Activated CD4-positive, alpha-beta T cell treated with anti-CD3 and anti-CD28 coated beads, Interleukin-2, amount 10 ng/mL, durations not matched to agents 7 days and 5 days (primary cell): ENCODE measurements around the gene FKBP5. TPM values are rescaled to one million over a fixed set of nuclear protein-coding genes. Genes with fewer than 3 reads are reported as not detected.
"Not testable (repeated sequence)": the region's sequence is repeated elsewhere in the genome, so short reads cannot be mapped to it uniquely, and the experiment has no call there.

Experiments used
- CTCF ChIA-PET: fragments of 350-600 bp; sonication (Branson Sonifier 250); formaldehyde crosslinking; loops from one replicate; lab custom pipeline; 2021; ENCODE audit warnings: antibody characterized with exemption; lab: Charles Lee
- POLR2A ChIA-PET: fragments of 350-600 bp; sonication (Branson Sonifier 250); formaldehyde crosslinking; loops from one replicate; lab custom pipeline; 2021; ENCODE audit warnings: antibody characterized with exemption; lab: Charles Lee
- DNase-seq: peaks from one replicate; pipeline ENCODE4 v3.0.0-alpha.2; 2020
- H3K27ac Mint-ChIP-seq: one replicate; pipeline ENCODE4 v1.8.0; 2021; ENCODE audit warnings: mild to moderate bottlenecking, moderate library complexity, mixed read lengths
- H3K27me3 Mint-ChIP-seq: one replicate; pipeline ENCODE4 v1.8.0; 2021; ENCODE audit warnings: mixed read lengths
- H3K36me3 Mint-ChIP-seq: one replicate; pipeline ENCODE4 v1.8.0; 2021; ENCODE audit warnings: low read depth, mixed read lengths
- H3K4me1 Mint-ChIP-seq: one replicate; pipeline ENCODE4 v1.8.0; 2021; ENCODE audit warnings: mixed read lengths
- H3K4me3 Mint-ChIP-seq: one replicate; pipeline ENCODE4 v1.8.0; 2021; ENCODE audit warnings: mild to moderate bottlenecking, moderate library complexity, mixed read lengths
- H3K9me3 Mint-ChIP-seq: one replicate; pipeline ENCODE4 v1.8.0; 2021; ENCODE audit warnings: mixed read lengths
- total RNA-seq, 2 experiments: library from RNA; stranded (reverse); gene quantifications; one replicate each; pipeline ENCODE4 v1.2.3, GENCODE V29; 2021

The FKBP5 gene
- total RNA-seq, 2 experiments from 2014 or later = 94.2 to 100 TPM

DNA sequence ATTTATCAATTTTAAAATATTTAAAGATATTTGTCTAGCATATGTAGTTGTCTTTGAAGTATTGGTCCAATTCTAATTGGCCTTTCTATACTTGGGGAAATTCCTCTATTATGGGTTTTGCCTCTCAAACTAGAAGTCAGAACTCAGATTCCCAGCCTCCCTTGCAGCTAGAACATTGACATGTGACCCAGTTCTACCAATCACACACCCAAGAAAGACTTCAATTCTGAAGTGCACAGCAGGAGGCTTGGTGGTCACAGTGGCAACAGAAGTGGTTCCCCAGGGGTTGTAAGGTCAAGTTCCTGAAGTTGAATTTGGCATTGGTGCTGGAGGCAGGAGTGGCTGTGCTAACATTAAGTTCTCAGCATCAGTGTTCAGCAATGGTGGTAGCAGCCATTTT lies 14.8 kb upstream of the FKBP5 start:
- ChIA-PET POLR2A (no interaction called here), CTCF (interaction anchor here (1.1 kb wide), 1 partner anchor 34 kb away, joined by 5 read pairs; no protein-coding TSS in a partner anchor)
- H3K27me3 Mint-ChIP-seq = no peaks in the 10 kb centered on the region

DNA sequence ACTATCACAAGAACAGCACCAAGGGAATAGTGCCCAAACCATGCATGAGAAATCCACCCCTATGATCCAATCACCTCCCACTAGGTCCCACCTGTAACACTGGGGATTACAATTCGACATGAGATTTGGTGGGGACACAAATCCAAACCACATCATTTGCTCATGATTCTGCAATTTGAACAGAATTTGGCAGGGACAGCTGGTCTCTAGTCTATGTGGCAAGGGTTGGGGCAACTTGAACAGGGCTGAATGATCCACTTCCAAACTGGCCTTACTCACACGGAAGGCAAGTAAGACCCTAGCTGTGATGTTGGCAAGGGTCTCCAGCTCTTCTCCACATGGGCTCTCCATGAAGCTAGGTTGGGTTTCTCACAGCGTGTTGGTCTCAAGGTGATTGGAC lies 10.1 kb upstream of the FKBP5 start:
- Mint-ChIP-seq H3K27ac (no peak overlapping the region), H3K9me3 (peaks cover 7% of the 10 kb centered on the region), H3K4me1 (peaks cover under 1% of the 10 kb centered on the region), H3K27me3 (no peaks in the 10 kb centered on the region), H3K4me3 (no peak overlapping the region), H3K36me3 (peaks cover 4% of the 10 kb centered on the region)
- ChIA-PET CTCF (interaction anchor here (1.9 kb wide), 1 partner anchor 14 kb away, joined by 4 read pairs; no protein-coding TSS in a partner anchor), POLR2A (no interaction called here)
- DNase-seq = no peak

More for the DNA sequence above, 14.8 kb upstream of the FKBP5 start:
- no peak for DNase-seq
- Mint-ChIP-seq H3K9me3 (peaks cover 9% of the 10 kb centered on the region), H3K27ac (no peak overlapping the region), H3K4me1 (peaks cover 11% of the 10 kb centered on the region), H3K4me3 (no peak overlapping the region), H3K36me3 (peaks cover 8% of the 10 kb centered on the region)

DNA sequence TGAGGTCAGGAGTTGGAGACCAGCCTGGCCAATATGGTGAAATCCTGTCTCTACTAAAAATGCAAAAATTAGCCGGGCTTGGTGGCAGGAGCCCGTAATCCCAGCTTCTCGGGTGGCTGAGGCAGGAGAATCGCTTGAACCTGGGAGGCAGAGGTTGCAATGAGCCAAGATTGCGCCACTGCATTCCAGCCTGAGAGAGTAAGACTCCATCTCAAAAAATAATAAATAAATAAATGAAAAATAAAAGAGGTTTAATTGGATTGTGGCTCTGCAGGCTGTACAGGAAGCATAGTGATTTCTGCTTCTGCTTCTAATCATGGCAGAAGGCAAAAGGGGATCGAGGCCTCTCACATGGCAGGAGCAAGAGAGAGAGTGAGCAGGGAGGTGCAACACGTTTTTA lies 9.7 kb upstream of the FKBP5 start:
- H3K27ac Mint-ChIP-seq, POLR2A ChIA-PET, H3K4me1 Mint-ChIP-seq, H3K36me3 Mint-ChIP-seq, CTCF ChIA-PET, H3K9me3 Mint-ChIP-seq, H3K27me3 Mint-ChIP-seq, H3K4me3 Mint-ChIP-seq, DNase-seq: not testable (repeated sequence)

DNA sequence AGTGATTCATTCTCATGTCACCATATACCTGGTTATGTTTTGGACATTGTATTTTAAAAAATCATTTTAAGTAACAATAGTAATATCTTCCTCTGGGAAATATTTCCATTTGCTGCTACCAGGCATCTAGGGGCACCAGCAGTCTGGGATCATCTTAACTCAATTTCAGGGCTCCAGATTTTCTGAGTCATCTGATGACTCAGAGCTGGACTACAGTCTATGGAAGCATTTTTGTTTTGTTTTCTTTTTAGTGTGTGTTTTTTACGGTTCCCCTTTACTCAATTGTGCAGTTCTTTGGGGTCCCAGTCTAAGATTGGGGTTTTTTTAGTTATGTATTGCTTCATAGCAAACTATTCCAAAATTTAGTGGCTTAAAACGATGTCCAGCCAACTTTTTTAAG lies 5.7 kb upstream of the FKBP5 start:
- Mint-ChIP-seq H3K9me3 (no peaks in the 10 kb centered on the region), H3K27me3 (no peaks in the 10 kb centered on the region), H3K36me3 (no peaks in the 10 kb centered on the region), H3K27ac (no peak overlapping the region), H3K4me3 (no peak overlapping the region), H3K4me1 (peaks cover 2% of the 10 kb centered on the region)
- DNase-seq = no peak
- POLR2A ChIA-PET = no interaction called here
- CTCF ChIA-PET = no interaction called here

DNA sequence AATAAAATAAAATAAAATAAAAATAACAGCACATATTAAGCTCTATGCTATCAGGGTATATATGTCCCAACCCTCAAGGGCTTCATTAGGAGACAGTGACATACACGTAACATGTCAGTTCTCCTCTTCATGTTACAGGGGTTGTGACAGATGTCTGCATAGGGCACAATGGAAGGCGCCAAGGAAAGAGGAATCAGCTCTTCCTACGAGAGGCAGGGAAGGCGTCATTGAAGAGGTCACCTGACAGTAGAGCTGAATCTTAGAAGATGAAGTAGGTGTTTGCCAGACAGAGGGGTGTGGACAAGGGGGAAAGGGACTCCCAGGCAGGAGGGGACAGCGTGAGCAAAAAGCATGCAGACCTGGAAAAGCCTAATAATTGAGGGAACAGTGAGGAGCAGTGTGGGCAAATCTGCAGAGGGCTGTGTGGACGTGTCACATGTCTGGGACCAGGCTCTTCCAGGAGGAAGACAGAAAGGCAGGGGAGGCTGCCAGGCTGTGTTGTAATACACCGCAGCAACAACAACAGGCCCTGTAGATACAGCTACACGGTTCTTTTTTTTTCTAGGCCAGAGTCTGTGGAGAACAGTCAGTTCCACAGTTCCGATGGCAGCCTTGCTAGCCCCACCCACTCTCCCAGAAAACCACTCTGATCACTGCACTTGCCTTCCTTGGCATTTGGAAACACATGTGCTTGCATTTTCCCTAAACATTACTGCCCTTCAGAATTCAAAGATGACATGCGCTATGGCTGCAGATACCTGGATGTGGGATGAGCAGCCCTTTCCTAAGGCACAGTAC lies 2.5 kb upstream of the FKBP5 start:
- no peaks in the 10 kb centered on the region for H3K27me3 Mint-ChIP-seq
- peaks cover 4% of the 10 kb centered on the region for H3K36me3 Mint-ChIP-seq
- no peak for DNase-seq
- CTCF ChIA-PET = interaction anchor here (0.9 to 1.3 kb wide), 5 partner anchors 10 to 45 kb away, joined by 3 to 5 read pairs (median 3); partner anchors contain the start of gene ARMC12
- POLR2A ChIA-PET = no interaction called here
- peaks cover 9% of the 10 kb centered on the region for H3K4me1 Mint-ChIP-seq
- H3K4me3 Mint-ChIP-seq = no peak overlapping the region
- H3K9me3 Mint-ChIP-seq = no peaks in the 10 kb centered on the region
- no peak overlapping the region for H3K27ac Mint-ChIP-seq

DNA sequence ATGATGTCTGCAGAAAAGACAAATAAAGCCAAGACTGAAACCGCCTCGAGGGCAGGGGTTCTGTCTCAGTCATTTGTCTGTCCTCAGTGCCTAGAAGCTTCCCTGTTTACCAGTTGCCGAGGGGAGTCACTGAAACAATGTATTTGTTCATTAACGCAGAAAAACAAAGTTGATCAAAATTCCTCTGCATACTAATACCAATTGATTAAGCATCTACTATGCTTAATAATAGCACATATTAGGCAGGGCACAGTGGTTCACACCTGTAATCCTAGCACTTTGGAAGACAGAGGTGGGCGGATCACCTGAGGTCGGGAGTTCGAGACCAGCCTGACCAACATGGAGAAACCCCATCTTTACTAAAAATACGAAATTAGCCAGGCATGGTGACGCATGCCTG lies 1.8 kb upstream of the FKBP5 start:
- no peak for DNase-seq
- POLR2A ChIA-PET = no interaction called here
- Mint-ChIP-seq H3K4me1 (peaks cover 11% of the 10 kb centered on the region), H3K9me3 (no peaks in the 10 kb centered on the region), H3K27ac (no peak overlapping the region), H3K27me3 (no peaks in the 10 kb centered on the region), H3K4me3 (no peak overlapping the region), H3K36me3 (peaks cover 4% of the 10 kb centered on the region)
- CTCF ChIA-PET = interaction anchor here (0.9 to 1.3 kb wide), 6 partner anchors 9 to 46 kb away, joined by 3 to 5 read pairs (median 3); partner anchors contain the start of gene ARMC12

DNA sequence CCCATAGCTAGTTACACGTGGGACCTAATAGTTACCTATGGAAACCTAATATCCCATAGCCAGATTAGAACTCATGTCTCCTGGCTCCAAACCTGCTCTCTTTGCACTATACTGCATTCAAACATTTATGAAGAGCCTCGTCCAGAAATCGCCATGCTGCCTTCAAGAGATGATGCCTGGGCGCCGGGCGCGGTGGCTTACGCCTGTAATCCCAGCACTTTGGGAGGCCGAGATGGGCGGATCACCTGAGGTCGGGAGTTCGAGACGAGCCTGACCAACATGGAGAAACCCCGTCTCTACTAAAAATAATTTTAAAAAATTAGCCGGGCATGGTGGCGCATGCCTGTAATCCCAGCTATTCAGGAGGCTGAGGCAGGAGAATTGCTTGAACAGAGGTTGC lies 1.3 kb upstream of the FKBP5 start:
- POLR2A ChIA-PET, H3K4me3 Mint-ChIP-seq, H3K36me3 Mint-ChIP-seq, H3K27ac Mint-ChIP-seq, H3K9me3 Mint-ChIP-seq, H3K27me3 Mint-ChIP-seq, DNase-seq: not testable (repeated sequence)
- peaks cover 11% of the 10 kb centered on the region for H3K4me1 Mint-ChIP-seq
- CTCF ChIA-PET = interaction anchor here (0.9 to 1.2 kb wide), 5 partner anchors 15 to 46 kb away, joined by 3 to 4 read pairs (median 3); no protein-coding TSS in a partner anchor

DNA sequence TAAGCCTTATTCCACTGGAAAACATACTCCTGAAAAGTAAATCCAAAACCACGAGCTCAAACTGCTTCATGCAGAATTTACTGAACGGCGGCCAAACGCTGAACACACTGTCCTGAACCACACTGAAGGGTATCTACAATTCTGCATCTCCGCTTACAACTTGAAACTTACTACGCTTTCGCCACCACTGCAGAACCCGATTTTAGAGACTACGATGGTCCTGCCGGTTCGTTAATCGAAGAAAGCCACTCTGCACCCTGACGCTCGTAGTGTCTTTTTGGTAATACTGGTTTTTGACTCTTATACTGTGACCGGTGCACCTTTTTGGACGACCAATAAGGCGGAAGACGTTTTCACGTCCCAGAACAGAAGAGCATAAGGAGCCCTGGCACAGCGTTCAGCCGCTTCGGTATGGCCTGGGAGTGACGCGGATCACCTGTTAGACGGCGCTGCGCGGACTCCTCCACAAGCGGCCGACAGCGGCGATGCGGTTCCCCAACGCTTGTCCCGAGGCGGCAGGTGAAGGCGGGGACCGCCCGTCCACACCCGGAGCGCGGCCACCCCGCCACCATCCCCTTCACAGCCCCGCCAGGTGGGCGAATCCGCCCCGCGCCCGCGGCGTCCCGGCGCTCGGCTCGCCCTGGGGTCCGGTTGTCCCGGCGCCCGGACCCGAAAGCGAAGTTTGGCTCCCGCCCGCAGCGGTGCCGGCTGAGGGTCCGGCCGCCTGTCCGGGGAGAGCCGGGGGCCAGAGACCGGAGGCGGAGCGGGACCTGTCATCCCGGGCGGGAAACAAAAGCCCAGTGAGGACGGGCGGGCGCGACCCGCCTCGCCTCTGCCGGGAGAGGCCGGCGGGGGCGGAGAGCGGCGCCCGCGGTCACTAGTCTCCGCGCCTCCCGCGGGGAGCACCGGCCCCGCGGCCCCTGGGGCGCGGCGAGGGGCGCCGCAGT lies 784 bp downstream of the FKBP5 start:
- H3K4me3 Mint-ChIP-seq = peak overlapping the region; percentile 98
- no peaks in the 10 kb centered on the region for H3K9me3 Mint-ChIP-seq
- peaks cover 14% of the 10 kb centered on the region for H3K4me1 Mint-ChIP-seq
- no peaks in the 10 kb centered on the region for H3K27me3 Mint-ChIP-seq
- peak; percentile 61 for DNase-seq
- ChIA-PET CTCF (interaction anchor here (0.7 to 1.4 kb wide), 7 partner anchors 16 to 86 kb away, joined by 3 to 4 read pairs (median 3); no protein-coding TSS in a partner anchor), POLR2A (no interaction called here)
- H3K36me3 Mint-ChIP-seq = peaks cover 8% of the 10 kb centered on the region
- H3K27ac Mint-ChIP-seq = peak overlapping the region; percentile 95

DNA sequence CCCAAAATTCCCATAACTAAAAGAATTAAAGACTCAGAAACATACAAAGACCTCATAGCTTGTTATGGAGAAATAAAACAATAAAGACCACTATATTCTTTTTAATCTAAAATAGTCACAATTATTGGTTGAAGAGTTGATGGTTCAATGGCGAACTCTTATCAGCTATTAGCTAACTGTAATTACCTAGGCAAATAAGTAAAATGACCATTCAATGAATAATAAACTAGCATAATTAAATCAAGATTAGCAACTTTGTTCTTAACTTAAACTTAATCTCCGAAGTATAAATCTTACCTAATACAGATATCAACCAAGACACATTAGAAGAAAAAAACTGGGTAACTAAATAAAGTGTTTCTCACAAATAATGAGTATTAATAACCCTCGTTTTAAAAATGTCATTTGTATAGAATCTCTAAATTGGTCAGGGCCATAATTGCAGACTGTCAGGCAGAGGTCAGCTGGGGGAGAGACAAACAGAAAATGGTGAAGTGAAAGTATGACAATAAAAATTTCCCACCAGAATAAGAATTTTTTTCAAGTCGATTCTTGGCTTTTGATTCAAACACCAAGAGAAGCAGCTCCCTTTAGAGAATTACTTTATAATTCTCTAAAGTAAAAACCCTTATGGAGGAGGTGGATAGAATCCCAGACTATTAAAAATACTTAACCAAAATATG lies 1.7 kb downstream of the FKBP5 start:
- Mint-ChIP-seq H3K27ac (peak overlapping the region; percentile 95), H3K4me3 (peak overlapping the region; percentile 98), H3K9me3 (no peaks in the 10 kb centered on the region), H3K27me3 (no peaks in the 10 kb centered on the region), H3K4me1 (peaks cover 22% of the 10 kb centered on the region), H3K36me3 (peaks cover 13% of the 10 kb centered on the region)
- ChIA-PET POLR2A (no interaction called here), CTCF (interaction anchor here (0.7 to 1.4 kb wide), 10 partner anchors 9 to 85 kb away, joined by 3 to 5 read pairs (median 3); no protein-coding TSS in a partner anchor)
- DNase-seq = no peak

DNA sequence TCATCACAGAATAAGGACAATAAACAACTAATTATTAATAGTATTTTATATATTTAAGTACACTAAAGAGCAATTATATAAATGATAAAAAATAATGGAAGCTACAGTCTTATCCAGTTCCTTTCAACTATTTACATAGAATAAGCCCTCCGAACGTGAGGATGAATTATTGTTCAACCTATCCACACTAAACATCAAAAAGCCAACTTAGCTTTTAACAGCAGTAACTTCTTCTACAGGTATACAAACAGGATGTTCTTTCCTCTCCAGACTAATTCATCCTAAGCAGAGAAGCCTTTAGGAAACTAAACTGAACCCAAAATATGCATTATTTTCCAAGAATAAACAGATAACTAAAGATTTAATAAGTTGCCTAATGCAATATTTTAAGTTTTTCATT lies 2.3 kb downstream of the FKBP5 start:
- no peaks in the 10 kb centered on the region for H3K9me3 Mint-ChIP-seq
- peaks cover 27% of the 10 kb centered on the region for H3K4me1 Mint-ChIP-seq
- H3K4me3 Mint-ChIP-seq = peak overlapping the region; percentile 98
- no peak for DNase-seq
- ChIA-PET CTCF (interaction anchor here (0.9 to 1.4 kb wide), 6 partner anchors 8 to 84 kb away, joined by 3 to 5 read pairs (median 4); no protein-coding TSS in a partner anchor), POLR2A (no interaction called here)
- H3K27ac Mint-ChIP-seq = peak overlapping the region; percentile 13
- H3K27me3 Mint-ChIP-seq = no peaks in the 10 kb centered on the region
- H3K36me3 Mint-ChIP-seq = peaks cover 13% of the 10 kb centered on the region

DNA sequence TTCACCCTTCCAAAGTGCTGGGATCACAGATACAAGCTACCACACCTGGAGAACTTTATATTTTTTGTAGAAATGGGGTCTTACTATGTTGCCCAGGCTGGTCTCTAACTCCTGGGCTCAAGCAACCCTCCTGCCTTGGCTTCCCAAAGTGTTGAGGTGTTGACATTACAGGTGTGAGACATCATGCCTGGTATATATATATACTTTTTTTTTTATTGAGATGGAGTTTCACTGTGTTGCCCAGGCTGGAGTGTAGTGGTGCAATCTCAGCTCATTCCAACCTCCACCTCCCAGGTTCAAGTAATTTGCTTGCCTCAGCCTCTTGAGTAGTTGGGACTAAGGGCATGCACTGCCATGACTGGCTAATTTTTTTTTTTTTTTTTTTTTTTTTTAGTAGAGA lies 5.4 kb downstream of the FKBP5 start:
- ChIA-PET CTCF (interaction anchor here (0.6 to 1.0 kb wide), 5 partner anchors 9 to 115 kb away, joined by 3 to 6 read pairs (median 3); no protein-coding TSS in a partner anchor), POLR2A (no interaction called here)
- Mint-ChIP-seq H3K36me3 (peaks cover 38% of the 10 kb centered on the region), H3K27me3 (no peaks in the 10 kb centered on the region), H3K4me1 (peaks cover 45% of the 10 kb centered on the region), H3K27ac (peak overlapping the region; percentile 41), H3K4me3 (no peak overlapping the region), H3K9me3 (no peaks in the 10 kb centered on the region)
- no peak for DNase-seq

DNA sequence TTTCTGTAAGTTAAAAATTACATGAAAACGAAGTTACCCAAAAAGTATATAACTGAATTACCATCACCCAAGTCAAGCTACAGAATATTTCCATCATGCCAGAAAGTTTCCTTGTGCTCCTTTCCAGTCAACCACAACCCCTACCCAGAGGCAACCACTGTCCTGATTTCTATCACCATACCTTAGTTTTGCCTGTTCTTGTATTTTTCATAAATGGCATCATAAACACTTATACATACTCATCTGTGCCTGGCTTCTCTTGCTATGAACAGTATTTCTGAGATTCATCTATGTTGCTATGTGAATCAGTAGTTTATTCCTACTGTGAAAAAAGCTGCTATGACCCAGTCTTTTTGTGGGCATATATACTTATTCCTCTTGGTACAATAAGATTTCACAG lies 7.4 kb downstream of the FKBP5 start:
- CTCF ChIA-PET = interaction anchor here (1.2 to 2.1 kb wide), 4 partner anchors 10 to 55 kb away, joined by 3 to 7 read pairs (median 4); no protein-coding TSS in a partner anchor
- peaks cover 57% of the 10 kb centered on the region for H3K4me1 Mint-ChIP-seq
- DNase-seq = no peak
- no peaks in the 10 kb centered on the region for H3K27me3 Mint-ChIP-seq
- no peak overlapping the region for H3K27ac Mint-ChIP-seq
- POLR2A ChIA-PET = no interaction called here
- H3K9me3 Mint-ChIP-seq = no peaks in the 10 kb centered on the region
- H3K4me3 Mint-ChIP-seq = no peak overlapping the region
- peaks cover 44% of the 10 kb centered on the region for H3K36me3 Mint-ChIP-seq
